Heart left ventricle (tissue), 16 donors: ENCODE results near the gene ZNF217. TPM values are rescaled to one million over a fixed set of nuclear protein-coding genes. Genes with fewer than 3 reads are reported as not detected.
A peak's percentile ranks its signal among the peaks of the same experiment; 100 is the strongest.

ENCODE experiments used
- ATAC-seq, 4 donors: fragments of 200-7000 bp; cut with Tn5 transposase; one replicate each; pipeline ENCODE4 v1.9.1; 2020 to 2022; ENCODE audit warnings: moderate library complexity in 4 of 4, mild to moderate bottlenecking in 3 of 4, moderate number of reproducible peaks in 1 of 4
- DNase-seq, 5 donors: peaks; one replicate each; pipeline ENCODE4 v3.0.0-alpha.2; 2020
- H3K27ac ChIP-seq, 12 donors: fragments of 200-600 bp; sonication (generic) in 4 of 12; one replicate each; pipeline versions ENCODE4 v1.5.0 to v1.8.0; 2016 to 2022; ENCODE audit warnings: mild to moderate bottlenecking in 2 of 12
- H3K27me3 ChIP-seq, 9 donors: fragments of 200-600 bp; sonication (generic) in 2 of 9; one replicate each; pipeline versions ENCODE4 v1.5.1 to v1.8.0; 2016 to 2022; ENCODE audit warnings: mild to moderate bottlenecking in 3 of 9
- H3K36me3 ChIP-seq, 9 donors: fragments of 200-600 bp; sonication (generic) in 2 of 9; one replicate each; pipeline versions ENCODE4 v1.5.0 to v1.8.0; 2018 to 2022; ENCODE audit warnings: mild to moderate bottlenecking in 2 of 9
- H3K4me1 ChIP-seq, 12 donors: fragments of 200-600 bp; sonication (generic) in 4 of 12; one replicate each; pipeline versions ENCODE4 v1.5.0 to v1.8.0; 2016 to 2022; ENCODE audit warnings: mild to moderate bottlenecking in 3 of 12
- H3K4me3 ChIP-seq, 12 donors: fragments of 200-600 bp; sonication (generic) in 4 of 12; one replicate each; pipeline versions ENCODE4 v1.5.0 to v1.8.0; 2017 to 2022; ENCODE audit warnings: mild to moderate bottlenecking in 9 of 12, moderate library complexity in 4 of 12
- H3K9me3 ChIP-seq, 12 donors: fragments of 200-600 bp; sonication (generic) in 4 of 12; one replicate each; pipeline versions ENCODE4 v1.5.0 to v1.8.0; 2016 to 2022; ENCODE audit warnings: mild to moderate bottlenecking in 1 of 12
- POLR2A ChIP-seq, 2 donors: fragments of 450-650 bp; IDR thresholded peaks; one replicate each; pipeline ENCODE4 v1.6.1; 2017; ENCODE audit warnings: antibody characterized with exemption in 2 of 2, mild to moderate bottlenecking in 2 of 2, moderate library complexity in 2 of 2
- WGBS, 4 donors: extraction: QIAGEN DNeasy Blood & Tissue Kit in 2 of 4; methylation state at CpG; one replicate each; pipeline versions ENCODE4 v1.1.5 to v1.1.7; 2013 to 2018; 5-methylcytosine and 5-hydroxymethylcytosine counted together
- intact Hi-C, 10 donors: fragments of 100-400 bp; cut with DNase I; formaldehyde crosslinking; loops; one replicate each; pipeline versions ENCODE4 v1.11.1 to v1.14.2; 2022
- polyA plus RNA-seq, 2 donors: library from polyadenylated mRNA; stranded (reverse); fragments of 200-250 nt; gene quantifications; one replicate each; pipeline ENCODE4 v1.2.3, GENCODE V29; 2013
- total RNA-seq, 9 donors: library from RNA; depleted of rRNA in 2 of 9; stranded (reverse); fragments of >200 nt in 2 of 9; fragmentation: NEBNext Ultra II Directional in 3 of 9; extraction: Animal tissue kit (Norgen Biotek cat#: 25700) in 3 of 9; gene quantifications; one replicate each; pipeline versions ENCODE4 v1.1.0 to v1.2.4, GENCODE V29; 2016 to 2023
- TF ChIP-seq, protein P1 (sequence below), 12 donors: fragments of 200-600 bp; sonication (generic) in 4 of 12; IDR thresholded peaks; one replicate each; pipeline versions ENCODE4 v1.5.0 to v1.8.0; 2018 to 2022; ENCODE audit warnings: antibody characterized with exemption in 12 of 12, mild to moderate bottlenecking in 5 of 12
- donor health status: ischemic (EF 13 %, LVEDD 7.1; RV severe dilation, severe dysfunction).
- donor health status: healthy with polysubstance abuse.
- donor health status: DM: no; HTN: yes; CAD: no.
- donor health status: DM: no; HTN: no; CAD: no.
- donor health status: ischemic (EF 25% LVEDD 6.9; RV normal size, moderate dysfunction).
- donor health status: ischemic (EF 25% LVEDD 5.7; RV mildly dilated, moderate dysfunction).
- donor health status: healthy.
- donor health status: DM: yes; HTN: yes; CAD: no.
- donor health status: ischemic (EF 35%, LVEDD 5.7; RV mildly dilated, moderate dysfunction).
- donor health status: nonischemic (EF 11% LVEDD 7.7; RV severe dilation, severe dysfunction).
- donor health status: DM: yes; HTN: yes; CAD: no.
- donor health status: PGD.
- donor health status: ischemic (EF 29% LVEDD 5.4; RV normal size, mild dysfunction).
- donor health status: nonischemic (EF 23%, LVEDD 6.1; RV moderate dilation, normal function).

ZNF217 gene
- total and polyA plus RNA-seq, 11 donors, result 3.7 to 24.1 (median 8.0) TPM

DNA sequence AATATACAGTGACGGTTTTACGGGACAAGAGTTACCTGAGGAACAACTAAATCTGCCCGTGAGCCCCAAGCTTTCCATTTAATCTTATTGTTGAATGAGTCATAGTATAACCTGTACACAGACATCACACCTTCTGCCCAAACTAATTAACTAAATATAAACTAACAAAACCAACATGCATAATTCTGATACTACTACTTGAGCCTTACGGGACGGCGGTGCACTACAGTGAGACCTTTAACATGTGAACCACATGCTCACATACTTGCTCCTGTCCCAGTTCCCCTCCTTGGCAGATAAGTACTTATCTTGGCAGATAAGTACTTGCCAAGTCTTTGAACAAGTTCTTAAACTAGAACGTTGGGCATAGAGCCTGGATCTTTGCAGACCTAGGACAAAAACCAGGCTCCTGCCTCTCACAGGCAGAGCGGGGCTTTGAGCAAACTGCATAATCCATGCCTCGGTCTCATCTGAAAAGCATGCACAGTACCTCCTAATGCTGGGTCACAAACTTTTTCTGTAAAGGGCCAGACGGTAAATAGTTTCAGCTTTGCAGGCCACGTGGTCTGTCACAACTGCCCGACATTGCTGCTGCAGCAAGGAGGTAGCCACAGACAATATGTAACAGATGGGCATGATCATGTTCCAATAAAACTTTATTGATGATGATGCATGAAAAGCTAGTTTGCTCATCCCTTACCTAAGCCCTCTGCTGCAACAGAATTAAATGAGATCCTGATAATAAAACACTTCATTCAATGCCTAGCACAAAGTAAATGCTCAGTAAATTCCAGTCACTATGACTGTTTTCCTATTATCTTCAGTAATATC is 23.0 kb downstream of the ZNF217 start:
- TF ChIP-seq POLR2A (IDR thresholded peaks at IDR 0.05), result no peak
- TF ChIP-seq, protein P1, sequence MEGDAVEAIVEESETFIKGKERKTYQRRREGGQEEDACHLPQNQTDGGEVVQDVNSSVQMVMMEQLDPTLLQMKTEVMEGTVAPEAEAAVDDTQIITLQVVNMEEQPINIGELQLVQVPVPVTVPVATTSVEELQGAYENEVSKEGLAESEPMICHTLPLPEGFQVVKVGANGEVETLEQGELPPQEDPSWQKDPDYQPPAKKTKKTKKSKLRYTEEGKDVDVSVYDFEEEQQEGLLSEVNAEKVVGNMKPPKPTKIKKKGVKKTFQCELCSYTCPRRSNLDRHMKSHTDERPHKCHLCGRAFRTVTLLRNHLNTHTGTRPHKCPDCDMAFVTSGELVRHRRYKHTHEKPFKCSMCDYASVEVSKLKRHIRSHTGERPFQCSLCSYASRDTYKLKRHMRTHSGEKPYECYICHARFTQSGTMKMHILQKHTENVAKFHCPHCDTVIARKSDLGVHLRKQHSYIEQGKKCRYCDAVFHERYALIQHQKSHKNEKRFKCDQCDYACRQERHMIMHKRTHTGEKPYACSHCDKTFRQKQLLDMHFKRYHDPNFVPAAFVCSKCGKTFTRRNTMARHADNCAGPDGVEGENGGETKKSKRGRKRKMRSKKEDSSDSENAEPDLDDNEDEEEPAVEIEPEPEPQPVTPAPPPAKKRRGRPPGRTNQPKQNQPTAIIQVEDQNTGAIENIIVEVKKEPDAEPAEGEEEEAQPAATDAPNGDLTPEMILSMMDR (IDR thresholded peaks at IDR 0.05), result no peak
- H3K4me3 ChIP-seq, result no peak overlapping the region
- DNase-seq (no peak), ATAC-seq (peak in 3 of 4 donors; percentile 39 to 81 (median 70))
- peaks cover 0 to 17% (median 7%) of the 10 kb centered on the region in 12 donors for H3K4me1 ChIP-seq
- H3K36me3 ChIP-seq, result peaks cover 0 to 100% (median 95%) of the 10 kb centered on the region in 9 donors
- H3K27me3 ChIP-seq, result no peaks in the 10 kb centered on the region
- no peak overlapping the region for H3K27ac ChIP-seq
- intact Hi-C loops, result loop anchor here in 3 of 10 donors (10.0 kb wide), 5 partner anchors 164 to 634 kb away; partner anchors contain the start of gene PFDN4 (in 2 of the 3)
- H3K9me3 ChIP-seq, result no peaks in the 10 kb centered on the region
- WGBS, 4 donors, result 51 to 62% (median 53%) methylated on average over 10 to 12 of the region's 12 CpGs

DNA sequence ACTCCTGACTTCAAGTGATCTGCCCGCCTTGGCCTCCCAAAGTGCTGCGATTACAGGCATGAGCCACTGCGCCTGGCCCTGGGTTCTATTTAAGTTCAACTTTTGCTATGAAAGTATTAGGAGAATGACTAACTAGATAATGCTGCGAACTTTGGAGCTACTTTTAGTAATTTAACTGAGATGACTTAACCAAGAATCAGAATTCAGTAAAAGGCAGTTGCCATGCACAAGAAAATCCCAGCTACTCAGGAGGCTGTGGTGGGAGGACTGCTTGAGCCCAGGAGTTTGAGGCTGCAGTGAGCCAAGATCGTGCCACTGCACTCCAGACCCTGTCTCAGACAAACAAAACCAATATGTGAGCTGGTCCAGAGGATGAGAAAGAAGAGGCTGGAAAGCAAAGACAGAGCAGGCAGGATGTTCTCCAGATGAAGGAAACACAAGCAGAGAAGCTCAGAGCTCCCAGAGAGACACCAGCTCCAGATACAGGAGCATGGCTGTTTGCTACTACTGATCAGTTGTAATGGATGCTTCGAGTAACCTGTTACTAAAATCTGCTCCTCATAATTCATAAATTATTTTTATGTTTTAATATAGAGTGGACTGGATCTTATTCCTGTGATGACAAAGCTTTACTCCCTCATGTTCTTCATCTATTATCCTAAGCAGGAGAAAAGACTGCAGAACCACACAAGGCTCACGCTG is 23.9 kb downstream of the ZNF217 start:
- no peak for TF ChIP-seq POLR2A (IDR thresholded peaks at IDR 0.05)
- TF ChIP-seq, protein P1 (IDR thresholded peaks at IDR 0.05), result no peak
- no peak for DNase-seq
- Histone ChIP-seq H3K36me3 (peaks cover 0 to 100% (median 93%) of the 10 kb centered on the region in 9 donors), H3K27ac (no peak overlapping the region), H3K4me1 (peaks cover 0 to 17% (median 7%) of the 10 kb centered on the region in 12 donors), H3K9me3 (no peaks in the 10 kb centered on the region), H3K4me3 (no peak overlapping the region), H3K27me3 (no peaks in the 10 kb centered on the region)
- no peak for ATAC-seq
- 91 to 95% (median 94%) methylated on average over 7 of the region's 7 CpGs for WGBS, 4 donors
- intact Hi-C loops, result loop anchor here in 3 of 10 donors (10.0 kb wide), 5 partner anchors 165 to 635 kb away; partner anchors contain the start of gene PFDN4 (in 2 of the 3)

DNA sequence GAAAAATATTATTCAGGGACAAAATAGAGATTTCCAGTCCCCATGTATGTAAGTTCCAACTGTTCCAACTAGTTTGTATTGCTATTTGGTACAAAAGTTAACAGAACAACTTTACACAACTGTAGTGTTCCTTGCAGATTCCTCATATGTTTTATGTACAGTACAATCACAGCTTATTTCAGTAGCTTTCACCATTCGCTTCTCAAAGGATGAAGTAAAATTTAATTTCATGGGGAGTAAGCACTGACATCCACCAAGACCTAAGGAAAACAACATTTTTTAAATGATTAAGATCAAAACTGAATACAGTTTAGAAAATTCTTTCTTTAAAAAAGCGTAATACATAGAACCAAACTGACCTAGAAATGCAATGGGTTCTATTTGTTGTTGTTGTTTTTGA is 24.6 kb downstream of the ZNF217 start:
- H3K27ac ChIP-seq, result no peak overlapping the region
- DNase-seq (no peak), ATAC-seq (no peak)
- H3K4me1 ChIP-seq, result peaks cover 0 to 15% (median 7%) of the 10 kb centered on the region in 12 donors
- WGBS, 4 donors, result 94 to 95% (median 94%) methylated on average over 2 of the region's 2 CpGs
- H3K36me3 ChIP-seq, result peaks cover 0 to 97% (median 89%) of the 10 kb centered on the region in 9 donors
- H3K27me3 ChIP-seq, result no peaks in the 10 kb centered on the region
- intact Hi-C loops, result no loop called here
- TF ChIP-seq POLR2A (IDR thresholded peaks at IDR 0.05), result no peak
- TF ChIP-seq, protein P1 (IDR thresholded peaks at IDR 0.05), result no peak
- no peaks in the 10 kb centered on the region for H3K9me3 ChIP-seq
- H3K4me3 ChIP-seq, result no peak overlapping the region

DNA sequence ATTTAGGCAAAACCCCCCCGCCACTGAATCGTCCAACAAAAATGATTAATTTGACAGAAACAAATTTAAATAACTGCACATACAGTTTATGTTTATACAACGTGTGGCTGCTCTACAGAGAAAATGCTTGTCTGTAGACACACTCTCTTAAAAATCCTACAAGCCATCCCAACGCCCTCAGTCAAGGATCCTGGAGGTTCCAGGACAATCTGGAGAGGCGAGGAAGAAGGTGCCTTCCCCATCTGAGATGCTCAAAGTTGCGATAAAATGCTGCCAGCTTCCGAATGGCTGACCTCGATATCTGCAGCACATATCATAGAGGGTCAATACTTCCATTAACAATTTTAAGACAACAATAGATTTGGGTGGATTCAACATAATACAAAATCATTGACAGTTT is 25.3 kb downstream of the ZNF217 start:
- Histone ChIP-seq H3K9me3 (no peaks in the 10 kb centered on the region), H3K36me3 (peaks cover 0 to 91% (median 83%) of the 10 kb centered on the region in 9 donors), H3K4me3 (no peak overlapping the region), H3K27me3 (no peaks in the 10 kb centered on the region), H3K4me1 (peaks cover 0 to 14% (median 7%) of the 10 kb centered on the region in 12 donors), H3K27ac (no peak overlapping the region)
- DNase-seq (peak in 1 of 5 donors; percentile 2), ATAC-seq (no peak)
- TF ChIP-seq POLR2A (IDR thresholded peaks at IDR 0.05), result no peak
- TF ChIP-seq, protein P1 (IDR thresholded peaks at IDR 0.05), result no peak
- WGBS, 4 donors, result 92 to 94% (median 94%) methylated on average over 8 of the region's 8 CpGs
- intact Hi-C loops, result no loop called here
